Activated CD4-positive, alpha-beta T cell treated with anti-CD3 and anti-CD28 coated beads for 36 hours (primary cell): ENCODE measurements around the gene RUNX3. TPM values are rescaled to one million over a fixed set of nuclear protein-coding genes. Genes with fewer than 3 reads are reported as not detected.

ENCODE experiments used
- ATAC-seq: fragments of 200-7000 bp; cut with Tn5 transposase; one replicate; pipeline ENCODE4 v1.10.0; 2021; ENCODE audit warnings: mild to moderate bottlenecking, moderate library complexity
- CTCF ChIA-PET: fragments of 350-600 bp; sonication (Branson Sonifier 250); formaldehyde crosslinking; loops from one replicate; lab custom pipeline; 2021; ENCODE audit warnings: antibody characterized with exemption; lab: Charles Lee
- POLR2A ChIA-PET: fragments of 350-600 bp; sonication (Branson Sonifier 250); formaldehyde crosslinking; loops from one replicate; lab custom pipeline; 2021; ENCODE audit warnings: antibody characterized with exemption, inconsistent platforms; lab: Charles Lee
- DNase-seq: peaks from one replicate; pipeline ENCODE4 v3.0.0-alpha.2; 2020
- H3K27ac Mint-ChIP-seq: one replicate; pipeline ENCODE4 v1.8.0; 2021; ENCODE audit warnings: mixed read lengths
- H3K27me3 Mint-ChIP-seq: one replicate; pipeline ENCODE4 v1.8.0; 2021; ENCODE audit warnings: mixed read lengths
- H3K36me3 Mint-ChIP-seq: one replicate; pipeline ENCODE4 v1.8.0; 2021; ENCODE audit warnings: low read depth, mixed read lengths
- H3K4me1 Mint-ChIP-seq: one replicate; pipeline ENCODE4 v1.8.0; 2021; ENCODE audit warnings: mixed read lengths
- H3K4me3 Mint-ChIP-seq: one replicate; pipeline ENCODE4 v1.8.0; 2021; ENCODE audit warnings: mild to moderate bottlenecking, moderate library complexity, mixed read lengths
- H3K9me3 Mint-ChIP-seq: one replicate; pipeline ENCODE4 v1.8.0; 2021; ENCODE audit warnings: low read depth, mixed read lengths
- intact Hi-C, 2 experiments: fragments of 100-400 bp; cut with DNase I in 1 of 2; cut with micrococcal nuclease in 1 of 2; formaldehyde crosslinking; loops; one replicate each; pipeline versions ENCODE4 v1.14.2 to v1.15.1; 2022 to 2024; cut with DNase I, micrococcal nuclease
- total RNA-seq, 2 experiments: library from RNA; stranded (reverse); gene quantifications; one replicate each; pipeline ENCODE4 v1.2.3, GENCODE V29; 2021

RUNX3 gene
- total RNA-seq, 2 experiments from 2014 or later, result 156 to 167 TPM

DNA sequence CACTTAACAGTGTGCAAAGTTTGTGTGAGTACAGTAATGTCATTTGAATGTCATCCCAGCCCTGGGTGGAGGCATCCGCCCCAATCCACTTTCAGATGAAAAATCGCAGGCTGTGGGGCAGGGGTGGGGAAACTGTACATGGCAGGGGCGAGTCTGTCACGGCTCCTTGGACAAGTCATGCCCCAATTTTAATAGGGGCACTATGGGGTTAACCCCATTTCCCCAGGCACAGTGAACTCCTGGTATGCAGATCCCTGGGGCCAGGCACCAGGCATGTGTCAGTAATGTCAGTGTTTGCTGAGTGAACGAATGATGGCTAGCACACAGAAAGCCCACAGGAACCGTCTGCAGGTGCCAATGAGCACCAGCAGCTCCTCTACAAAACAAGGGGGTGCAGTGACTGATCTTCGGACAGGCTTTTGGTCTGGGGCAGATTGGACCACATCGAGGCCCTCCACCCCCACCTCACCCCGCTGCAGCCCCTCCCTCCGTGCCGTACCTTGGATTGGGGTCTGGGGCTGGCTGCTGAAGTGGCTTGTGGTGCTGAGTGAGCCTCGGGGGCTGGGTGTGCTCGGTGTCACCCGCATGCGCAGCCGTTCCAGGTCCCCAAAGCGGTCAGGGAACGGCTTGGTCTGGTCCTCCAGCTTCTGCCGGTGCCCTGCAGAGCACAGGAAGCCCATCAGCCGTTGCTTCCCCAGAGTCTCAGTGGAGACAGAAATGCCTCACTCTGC is 23.2 kb downstream of the RUNX3 start:
- no peaks in the 10 kb centered on the region for H3K9me3 Mint-ChIP-seq
- ChIA-PET POLR2A (no interaction called here), CTCF (no interaction called here)
- intact Hi-C loops, result no loop called here
- peaks cover 76% of the 10 kb centered on the region for H3K36me3 Mint-ChIP-seq
- no peak overlapping the region for H3K4me3 Mint-ChIP-seq
- peaks cover 23% of the 10 kb centered on the region for H3K4me1 Mint-ChIP-seq
- DNase-seq (peak; percentile 9), ATAC-seq (no peak)
- H3K27me3 Mint-ChIP-seq, result no peaks in the 10 kb centered on the region
- peak overlapping the region; percentile 25 for H3K27ac Mint-ChIP-seq

DNA sequence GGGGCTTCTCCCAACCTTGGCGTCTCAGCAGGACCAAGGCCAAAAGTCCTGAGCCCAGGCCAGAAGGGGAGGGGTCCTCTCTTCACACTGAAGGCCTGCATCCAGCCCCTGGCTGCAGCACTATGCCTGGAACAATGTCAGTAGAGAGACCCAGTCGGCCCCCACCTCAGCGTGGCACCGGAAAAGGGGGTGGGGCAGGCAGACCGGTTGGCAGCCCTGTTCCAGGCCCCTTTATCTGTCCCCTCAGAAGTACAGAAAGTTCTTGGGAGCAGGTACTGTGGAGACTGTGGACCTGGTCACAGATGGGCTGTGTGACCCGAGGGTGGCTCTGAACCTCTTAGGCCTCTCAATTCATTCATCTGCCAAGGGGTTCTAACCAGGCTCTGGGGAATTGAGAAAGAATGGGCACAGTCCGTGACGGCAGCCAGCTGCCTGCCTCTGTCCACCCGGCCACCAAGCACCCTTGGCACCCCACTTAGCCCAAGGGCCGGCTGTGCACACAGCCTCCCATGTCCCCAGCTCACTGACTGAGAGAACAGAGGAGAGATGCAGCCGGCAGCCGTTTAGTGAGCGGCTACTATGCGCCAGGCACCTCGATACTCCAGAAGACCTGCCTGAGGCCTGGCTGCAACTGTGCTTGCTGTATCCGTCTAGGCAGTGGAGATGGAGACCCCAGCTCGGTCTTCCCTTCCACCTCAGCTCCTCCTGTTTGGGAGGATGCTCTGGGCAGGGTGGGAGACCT is 23.9 kb downstream of the RUNX3 start:
- intact Hi-C loops, result no loop called here
- H3K27me3 Mint-ChIP-seq, result no peaks in the 10 kb centered on the region
- ATAC-seq, result no peak
- H3K36me3 Mint-ChIP-seq, result peaks cover 75% of the 10 kb centered on the region
- ChIA-PET POLR2A (no interaction called here), CTCF (no interaction called here)
- DNase-seq, result peak; percentile 13
- H3K4me3 Mint-ChIP-seq, result no peak overlapping the region
- H3K27ac Mint-ChIP-seq, result peak overlapping the region; percentile 25
- no peaks in the 10 kb centered on the region for H3K9me3 Mint-ChIP-seq
- peaks cover 21% of the 10 kb centered on the region for H3K4me1 Mint-ChIP-seq

- Mint-ChIP-seq H3K4me1 (peaks cover 16% of the 10 kb centered on the region), H3K9me3 (no peaks in the 10 kb centered on the region), H3K36me3 (peaks cover 71% of the 10 kb centered on the region), H3K4me3 (no peak overlapping the region), H3K27me3 (no peaks in the 10 kb centered on the region), H3K27ac (no peak overlapping the region)
- DNase-seq (peak; percentile 14), ATAC-seq (no peak)
- intact Hi-C loops, result no loop called here
- ChIA-PET CTCF (no interaction called here), POLR2A (no interaction called here)
Observed at GRCh38 chr1:24905355-24905978, 24.6 kb downstream of the RUNX3 start.

- ATAC-seq, result no peak
- ChIA-PET POLR2A (no interaction called here), CTCF (no interaction called here)
- Mint-ChIP-seq H3K4me3 (no peak overlapping the region), H3K4me1 (peaks cover 16% of the 10 kb centered on the region), H3K36me3 (peaks cover 70% of the 10 kb centered on the region), H3K9me3 (no peaks in the 10 kb centered on the region), H3K27me3 (no peaks in the 10 kb centered on the region), H3K27ac (no peak overlapping the region)
- intact Hi-C loops, result no loop called here
- DNase-seq, result no peak
Observed at GRCh38 chr1:24904731-24905354, 25.2 kb downstream of the RUNX3 start.

DNA sequence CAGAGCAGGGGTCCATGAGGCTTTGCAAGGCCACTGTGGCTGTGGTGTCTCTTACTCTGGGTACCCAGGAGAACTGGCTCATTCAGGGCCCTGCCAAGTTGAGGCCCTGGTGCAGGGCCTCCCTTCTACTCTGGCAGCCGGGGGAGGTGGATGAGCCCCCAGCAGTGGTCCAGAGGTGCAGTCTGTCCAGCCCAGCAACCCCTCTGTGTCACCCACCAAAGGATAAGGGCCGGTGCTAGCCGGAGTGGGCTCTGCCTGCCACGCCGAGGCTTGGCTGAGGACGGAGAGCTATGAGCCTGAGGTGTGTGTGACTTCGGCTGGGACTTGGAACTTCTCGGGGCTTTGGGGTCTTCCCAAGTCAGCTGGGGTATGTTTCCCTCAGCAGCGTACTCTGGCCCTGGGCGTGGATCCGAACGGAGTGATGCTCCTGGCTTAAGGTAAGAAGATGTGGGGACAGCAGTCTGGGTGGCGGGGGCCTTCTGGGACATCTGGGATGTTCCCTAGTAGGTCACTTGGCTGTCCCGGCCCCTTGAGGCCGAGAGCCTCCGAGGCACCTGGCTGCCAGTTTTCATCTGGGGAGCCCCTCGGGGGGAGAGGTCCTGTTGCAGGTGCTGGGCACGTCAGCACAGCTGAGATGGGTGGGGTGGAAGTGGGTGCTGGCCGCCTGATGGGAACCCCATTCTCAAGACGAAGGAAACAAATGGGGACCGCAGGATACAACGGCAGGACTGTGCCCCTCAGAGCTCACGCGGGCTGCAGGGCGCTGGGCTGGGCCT is 25.9 kb downstream of the RUNX3 start:
- ATAC-seq (no peak), DNase-seq (peak; percentile 18)
- CTCF ChIA-PET, result no interaction called here
- H3K27me3 Mint-ChIP-seq, result no peaks in the 10 kb centered on the region
- H3K27ac Mint-ChIP-seq, result no peak overlapping the region
- POLR2A ChIA-PET, result interaction anchor here (0.6 kb wide), 1 partner anchor 133 kb away, joined by 3 read pairs; no protein-coding TSS in a partner anchor
- H3K4me1 Mint-ChIP-seq, result peaks cover 17% of the 10 kb centered on the region
- no peak overlapping the region for H3K4me3 Mint-ChIP-seq
- intact Hi-C loops, result no loop called here
- H3K36me3 Mint-ChIP-seq, result peaks cover 68% of the 10 kb centered on the region
- no peaks in the 10 kb centered on the region for H3K9me3 Mint-ChIP-seq

GRCh38 chr1:24903560-24903954 is 26.5 kb downstream of the RUNX3 start:
- intact Hi-C loops, result no loop called here
- Mint-ChIP-seq H3K27me3 (no peaks in the 10 kb centered on the region), H3K9me3 (no peaks in the 10 kb centered on the region), H3K4me1 (peaks cover 17% of the 10 kb centered on the region), H3K27ac (no peak overlapping the region), H3K4me3 (no peak overlapping the region), H3K36me3 (peaks cover 63% of the 10 kb centered on the region)
- DNase-seq (peak; percentile 13), ATAC-seq (no peak)
- CTCF ChIA-PET, result no interaction called here
- POLR2A ChIA-PET, result no interaction called here

DNA sequence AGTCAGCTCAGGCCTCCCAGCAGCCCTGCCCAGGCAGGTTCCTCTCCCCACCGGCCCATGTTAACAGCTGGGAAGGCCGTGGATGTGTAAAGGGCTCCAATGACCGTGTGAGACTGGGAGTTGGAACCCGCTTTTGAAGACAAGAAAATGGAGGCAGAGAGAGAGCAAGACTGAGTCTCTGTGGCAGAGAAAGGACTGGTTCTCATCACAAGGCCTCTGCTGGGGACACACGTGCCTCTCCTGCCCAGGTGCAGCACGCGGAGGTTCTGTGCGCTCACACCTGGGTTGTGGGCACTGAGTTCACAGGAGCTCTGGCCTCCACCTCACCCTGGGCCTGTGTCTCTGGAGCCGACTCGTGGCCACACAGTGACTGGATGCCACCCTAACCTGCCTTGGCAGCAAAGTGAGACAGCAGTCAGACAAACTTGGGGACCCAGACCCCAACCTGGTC is 27.0 kb downstream of the RUNX3 start:
- Mint-ChIP-seq H3K9me3 (no peaks in the 10 kb centered on the region), H3K36me3 (peaks cover 58% of the 10 kb centered on the region), H3K27me3 (no peaks in the 10 kb centered on the region), H3K27ac (no peak overlapping the region), H3K4me3 (no peak overlapping the region), H3K4me1 (peaks cover 20% of the 10 kb centered on the region)
- ChIA-PET POLR2A (no interaction called here), CTCF (no interaction called here)
- DNase-seq (peak; percentile 26), ATAC-seq (no peak)
- intact Hi-C loops, result no loop called here

DNA sequence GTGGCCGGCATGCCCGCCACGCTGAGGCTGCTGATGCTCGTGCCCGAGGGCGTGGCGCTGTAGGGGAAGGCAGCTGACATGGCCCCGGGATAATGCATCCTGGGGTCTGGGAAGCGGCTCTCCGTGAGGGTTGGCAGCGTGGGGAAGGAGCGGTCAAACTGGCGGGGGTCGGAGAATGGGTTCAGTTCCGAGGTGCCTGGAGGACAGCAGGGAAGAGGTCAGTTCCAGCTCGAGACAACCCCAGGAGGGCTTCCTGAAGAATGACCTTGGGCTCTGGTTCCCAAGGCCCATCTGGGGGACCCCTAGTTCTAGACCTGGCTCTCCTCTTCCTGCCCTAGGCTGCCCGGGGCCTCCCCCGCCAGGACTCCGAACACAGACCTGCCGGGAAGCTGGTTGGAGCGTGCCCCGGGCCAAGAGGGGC is 27.6 kb downstream of the RUNX3 start:
- Mint-ChIP-seq H3K27ac (no peak overlapping the region), H3K4me3 (no peak overlapping the region), H3K9me3 (no peaks in the 10 kb centered on the region), H3K27me3 (no peaks in the 10 kb centered on the region), H3K36me3 (peaks cover 52% of the 10 kb centered on the region), H3K4me1 (peaks cover 17% of the 10 kb centered on the region)
- ATAC-seq (no peak), DNase-seq (no peak)
- ChIA-PET POLR2A (no interaction called here), CTCF (no interaction called here)
- intact Hi-C loops, result no loop called here

- ChIA-PET CTCF (no interaction called here), POLR2A (no interaction called here)
- Mint-ChIP-seq H3K9me3 (no peaks in the 10 kb centered on the region), H3K36me3 (peaks cover 50% of the 10 kb centered on the region), H3K27ac (peak overlapping the region; percentile 47), H3K4me3 (peak overlapping the region; percentile 12), H3K4me1 (peaks cover 17% of the 10 kb centered on the region), H3K27me3 (no peaks in the 10 kb centered on the region)
- peak; percentile 33 for DNase-seq
- intact Hi-C loops, result no loop called here
- no peak for ATAC-seq
Observed at GRCh38 chr1:24901791-24902470, 28.1 kb downstream of the RUNX3 start.

GRCh38 chr1:24900985-24901781 is 28.9 kb downstream of the RUNX3 start:
- ChIA-PET POLR2A (interaction anchor here (0.7 kb wide), 1 partner anchor 1158 kb away, joined by 4 read pairs; no protein-coding TSS in a partner anchor), CTCF (no interaction called here)
- no peak for ATAC-seq
- intact Hi-C loops, result no loop called here
- Mint-ChIP-seq H3K36me3 (peaks cover 44% of the 10 kb centered on the region), H3K27me3 (no peaks in the 10 kb centered on the region), H3K4me3 (peak overlapping the region; percentile 12), H3K27ac (peak overlapping the region; percentile 47), H3K4me1 (peaks cover 17% of the 10 kb centered on the region), H3K9me3 (no peaks in the 10 kb centered on the region)
- peak; percentile 57 for DNase-seq
